Esophagus squamous epithelium (tissue), 5 donors: ENCODE measurements around the gene FER1L5. TPM values are rescaled to one million over a fixed set of nuclear protein-coding genes. Genes with fewer than 3 reads are reported as not detected.

Experiments
- DNase-seq: peaks from one replicate; lab custom pipeline; 2025; lab: John Stamatoyannopoulos, UW
- H3K27ac ChIP-seq, 4 donors: fragments of 200-600 bp; sonication (generic); one replicate each; pipeline ENCODE4 v1.5.1; 2016 to 2019; ENCODE audit warnings: mild to moderate bottlenecking in 1 of 4
- H3K27me3 ChIP-seq, 4 donors: fragments of 200-600 bp; sonication (generic); 1 replicate in 3 of 4; 2 replicates in 1 of 4; pipeline versions ENCODE4 v1.5.1 to v1.6.0; 2017 to 2021; ENCODE audit warnings: antibody characterized with exemption in 1 of 4
- H3K36me3 ChIP-seq, 3 donors: fragments of 200-600 bp; sonication (generic); one replicate each; pipeline ENCODE4 v1.5.1; 2016 to 2019
- H3K4me1 ChIP-seq, 3 donors: fragments of 200-600 bp; sonication (generic); one replicate each; pipeline ENCODE4 v1.5.1; 2017 to 2019
- H3K4me3 ChIP-seq, 4 donors: fragments of 200-600 bp; sonication (generic); 1 replicate in 3 of 4; 2 replicates in 1 of 4; pipeline ENCODE4 v1.5.1; 2016 to 2019; ENCODE audit warnings: mild to moderate bottlenecking in 2 of 4, moderate library complexity in 1 of 4
- H3K9me3 ChIP-seq, 3 donors: fragments of 200-600 bp; sonication (generic); one replicate each; pipeline ENCODE4 v1.5.1; 2016 to 2019
- CTCF ChIP-seq, 6 experiments: fragments of 450-650 bp in 4 of 6; fragments of 200-600 bp in 2 of 6; sonication (generic) in 2 of 6; IDR thresholded peaks; one replicate each; pipeline ENCODE4 v1.5.1; 2016 to 2019; ENCODE audit warnings: antibody characterized with exemption in 6 of 6, mild to moderate bottlenecking in 4 of 6, moderate library complexity in 4 of 6
- POLR2A ChIP-seq, 4 donors: fragments of 450-650 bp; IDR thresholded peaks; one replicate each; pipeline ENCODE4 v1.6.1; 2017; ENCODE audit warnings: antibody characterized with exemption in 4 of 4, mild to moderate bottlenecking in 4 of 4, moderate library complexity in 3 of 4
- WGBS, 2 donors: methylation state at CpG; one replicate each; pipeline ENCODE4 v1.1.5; 2018; 5-methylcytosine and 5-hydroxymethylcytosine counted together
- intact Hi-C: fragments of 100-400 bp; cut with DNase I; formaldehyde crosslinking; loops from one replicate; pipeline ENCODE4 v1.15.0; 2022
- total RNA-seq, 4 donors: library from RNA; depleted of rRNA; stranded (reverse); fragments of >200 nt; gene quantifications; one replicate each; pipeline ENCODE4 v1.1.0, GENCODE V29; 2016
- donor health status: DM: yes; HTN: yes; CAD: no.

The FER1L5 gene
- total RNA-seq, 4 donors from 2014 or later: 0.13 to 0.19 TPM; not detected in 2

- Histone ChIP-seq H3K9me3 (no peaks in the 10 kb centered on the region), H3K27me3 (no peaks in the 10 kb centered on the region), H3K4me3 (no peak overlapping the region), H3K4me1 (peaks cover 10 to 51% (median 17%) of the 10 kb centered on the region in 3 donors), H3K36me3 (peaks cover 2 to 65% (median 10%) of the 10 kb centered on the region in 3 donors), H3K27ac (no peak overlapping the region)
- TF ChIP-seq CTCF (IDR thresholded peaks at IDR 0.05) (no peak), POLR2A (IDR thresholded peaks at IDR 0.05) (no peak)
- WGBS, 2 donors: 84 to 93% methylated on average over 3 of the region's 3 CpGs
- intact Hi-C loops: no loop called here
- no peak for DNase-seq
Observed at GRCh38 chr2:96623116-96623515, 19.4 kb upstream of the FER1L5 start.

- Histone ChIP-seq H3K36me3 (peaks cover 0 to 65% (median 8%) of the 10 kb centered on the region in 3 donors), H3K27ac (peak overlapping the region; percentile 27 to 76 (median 55)), H3K4me1 (peaks cover 10 to 38% (median 17%) of the 10 kb centered on the region in 3 donors), H3K9me3 (no peaks in the 10 kb centered on the region), H3K27me3 (no peaks in the 10 kb centered on the region), H3K4me3 (no peak overlapping the region)
- TF ChIP-seq CTCF (IDR thresholded peaks at IDR 0.05): no peak
- no peak for TF ChIP-seq POLR2A (IDR thresholded peaks at IDR 0.05)
- WGBS, 2 donors: 24 to 29% methylated on average over 5 of the region's 5 CpGs
- intact Hi-C loops: no loop called here
- DNase-seq: no peak
Observed at GRCh38 chr2:96625571-96626552, 16.7 kb upstream of the FER1L5 start.

- Histone ChIP-seq H3K4me3 (no peak overlapping the region), H3K27me3 (no peaks in the 10 kb centered on the region), H3K36me3 (peaks cover 4 to 66% (median 8%) of the 10 kb centered on the region in 3 donors), H3K9me3 (no peaks in the 10 kb centered on the region), H3K27ac (peak overlapping the region in 3 of 4 donors; percentile 27 to 76 (median 71)), H3K4me1 (peaks cover 10 to 44% (median 17%) of the 10 kb centered on the region in 3 donors)
- WGBS, 2 donors: 30 to 36% methylated on average over 2 of the region's 2 CpGs
- intact Hi-C loops: no loop called here
- no peak for DNase-seq
- TF ChIP-seq CTCF (IDR thresholded peaks at IDR 0.05) (no peak), POLR2A (IDR thresholded peaks at IDR 0.05) (no peak)
Observed at GRCh38 chr2:96626553-96626942, 16.0 kb upstream of the FER1L5 start.

GRCh38 chr2:96631804-96632435, 10.6 kb upstream of the FER1L5 start:
- H3K27ac ChIP-seq: peak overlapping the region in 2 of 4 donors; percentile 30 to 45
- H3K27me3 ChIP-seq: no peaks in the 10 kb centered on the region
- H3K36me3 ChIP-seq: peaks cover 4 to 82% (median 8%) of the 10 kb centered on the region in 3 donors
- no peak overlapping the region for H3K4me3 ChIP-seq
- 63 to 69% methylated on average over 3 to 4 of the region's 4 CpGs for WGBS, 2 donors
- intact Hi-C loops: loop anchor here (10.0 kb wide), 1 partner anchor 133 kb away; the partner anchor contains the start of gene CNNM4
- no peaks in the 10 kb centered on the region for H3K9me3 ChIP-seq
- peaks cover 12 to 69% (median 21%) of the 10 kb centered on the region in 3 donors for H3K4me1 ChIP-seq
- TF ChIP-seq CTCF (IDR thresholded peaks at IDR 0.05): no peak
- TF ChIP-seq POLR2A (IDR thresholded peaks at IDR 0.05): no peak
- no peak for DNase-seq
